Right ventricle myocardium inferior (tissue), 1 donor: ENCODE measurements around the gene TBCEL. TPM values are rescaled to one million over a fixed set of nuclear protein-coding genes. Genes with fewer than 3 reads are reported as not detected.
A peak's percentile ranks its signal among the peaks of the same experiment; 100 is the strongest.

ENCODE experiments used
- ATAC-seq: fragments of 200-7000 bp; cut with Tn5 transposase; one replicate; pipeline ENCODE4 v1.9.1; 2020; ENCODE audit warnings: mild to moderate bottlenecking, moderate library complexity
- DNase-seq: peaks from one replicate; pipeline ENCODE4 v3.0.0; 2021; ENCODE audit errors: missing footprints
- intact Hi-C: fragments of 100-400 bp; cut with DNase I; formaldehyde crosslinking; loops from one replicate; pipeline ENCODE4 v1.11.0; 2022
- total RNA-seq: library from RNA; stranded (reverse); fragmentation: NEBNext Ultra II Directional; extraction: Animal tissue kit (Norgen Biotek cat#: 25700); gene quantifications from one replicate; pipeline ENCODE4 v1.2.1, GENCODE V29; 2021
- donor health status: DM: no; HTN: yes; CAD: no; lungs with severe emphysema.

TBCEL gene
- total RNA-seq, 1 donor from 2014 or later: 25.2 TPM

DNA sequence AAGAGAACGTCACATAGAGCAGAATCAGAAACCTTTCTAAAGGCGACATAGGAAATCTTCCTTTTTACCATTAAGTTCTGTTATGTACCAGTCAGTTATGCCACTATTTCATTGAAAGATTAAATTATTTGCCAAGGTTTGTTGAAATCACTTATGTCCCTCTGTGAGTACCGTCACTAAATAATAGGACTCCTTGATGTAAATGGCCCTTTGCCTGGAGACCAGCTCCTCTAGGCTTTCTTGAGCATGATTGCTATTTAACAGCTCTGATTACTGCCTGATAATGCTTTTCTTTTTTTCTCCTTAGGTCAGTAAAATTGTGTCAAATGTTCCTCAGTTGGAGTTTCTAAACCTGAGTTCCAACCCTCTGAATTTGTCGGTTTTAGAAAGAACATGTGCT, 29.3 kb downstream of the TBCEL start:
- DNase-seq: no peak
- intact Hi-C loops: no loop called here
- ATAC-seq: no peak

- no peak for ATAC-seq
- DNase-seq: no peak
- intact Hi-C loops: no loop called here
Measured at GRCh38 chr11:121054266-121054665, 30.4 kb downstream of the TBCEL start.

- ATAC-seq (no peak), DNase-seq (no peak)
- intact Hi-C loops: no loop called here
Measured at GRCh38 chr11:121055076-121055475, 31.2 kb downstream of the TBCEL start.

- no peak for DNase-seq
- ATAC-seq: no peak
- intact Hi-C loops: no loop called here
Measured at GRCh38 chr11:121057922-121058321, 34.0 kb downstream of the TBCEL start.

GRCh38 chr11:121058941-121059340, 35.0 kb downstream of the TBCEL start:
- DNase-seq (no peak), ATAC-seq (no peak)
- intact Hi-C loops: no loop called here

DNA sequence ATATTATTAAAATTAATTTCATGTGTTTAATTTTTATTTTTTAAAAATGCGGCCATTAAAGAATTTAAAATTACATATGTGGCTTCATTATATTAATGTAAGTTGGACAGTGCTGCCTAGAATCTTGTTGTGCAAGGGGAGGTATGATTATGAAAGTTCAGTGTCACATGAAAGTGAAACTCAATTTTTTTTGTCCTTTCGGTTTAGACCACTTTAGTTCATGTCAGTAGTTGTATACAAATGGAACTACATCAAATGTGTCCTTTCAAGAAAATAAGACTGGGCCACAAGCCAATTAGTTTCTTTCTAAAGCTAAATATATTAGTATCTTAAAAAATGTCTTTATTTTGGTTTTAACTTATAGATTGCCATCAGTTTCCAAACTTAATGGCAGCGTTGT, 35.7 kb downstream of the TBCEL start:
- intact Hi-C loops: no loop called here
- DNase-seq (no peak), ATAC-seq (no peak)

DNA sequence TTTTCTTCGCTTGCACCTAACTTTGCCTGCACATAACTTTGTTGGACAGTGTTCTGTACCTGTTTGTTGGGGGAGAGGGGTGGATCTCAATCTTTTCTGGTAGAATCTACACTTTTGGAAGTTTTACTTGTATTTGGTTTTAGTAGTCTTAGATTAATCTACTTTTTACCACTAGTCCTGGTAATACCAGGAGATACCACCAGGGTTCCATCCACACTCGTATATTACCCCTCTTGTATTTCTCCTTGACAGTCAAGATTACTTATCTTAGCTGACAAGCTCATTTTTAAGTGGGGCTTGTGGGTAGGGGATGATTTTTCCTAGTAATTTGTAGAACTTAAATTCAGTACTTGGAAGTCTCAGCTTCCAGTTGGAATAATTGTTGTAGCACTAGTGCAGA, 39.8 kb downstream of the TBCEL start:
- intact Hi-C loops: no loop called here
- ATAC-seq (no peak), DNase-seq (no peak)

DNA sequence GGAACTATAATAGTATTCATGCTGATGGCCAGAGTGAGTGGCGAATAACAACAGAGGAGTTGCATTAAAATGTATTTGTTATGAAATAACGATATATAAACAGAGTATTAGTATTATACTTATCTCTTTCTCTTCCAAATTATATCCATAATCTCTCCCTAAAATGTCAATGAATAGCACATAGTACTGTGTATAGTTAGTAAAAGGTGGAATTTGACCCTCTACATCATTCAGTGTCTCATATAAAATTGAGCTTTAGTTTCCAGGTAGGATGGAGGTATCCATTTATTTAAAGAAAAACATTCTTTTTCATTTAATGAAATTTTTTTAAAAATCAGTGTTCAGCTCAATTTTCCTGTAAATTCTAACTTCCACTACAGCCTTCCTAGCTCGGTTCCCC, 42.7 kb downstream of the TBCEL start:
- DNase-seq (no peak), ATAC-seq (no peak)
- intact Hi-C loops: no loop called here

DNA sequence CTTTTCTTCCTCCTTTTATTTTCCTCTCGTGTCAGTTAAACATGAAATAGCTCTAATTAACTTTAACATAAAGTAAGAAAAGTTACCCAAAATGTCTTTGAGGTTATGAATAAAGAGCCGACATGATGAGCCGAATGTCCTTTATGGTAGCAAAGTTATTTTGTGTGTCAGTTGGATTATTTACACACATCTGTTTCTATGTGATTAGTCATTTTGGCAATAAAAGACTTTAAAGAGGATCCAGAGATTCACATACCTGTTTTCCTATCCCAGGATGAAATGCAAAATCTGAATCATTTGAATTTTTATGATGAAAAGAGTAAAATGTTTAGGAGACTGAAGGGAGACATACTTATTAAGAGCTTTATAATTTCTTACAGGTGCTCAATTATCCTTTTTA, 43.1 kb downstream of the TBCEL start:
- ATAC-seq (no peak), DNase-seq (no peak)
- intact Hi-C loops: no loop called here

DNA sequence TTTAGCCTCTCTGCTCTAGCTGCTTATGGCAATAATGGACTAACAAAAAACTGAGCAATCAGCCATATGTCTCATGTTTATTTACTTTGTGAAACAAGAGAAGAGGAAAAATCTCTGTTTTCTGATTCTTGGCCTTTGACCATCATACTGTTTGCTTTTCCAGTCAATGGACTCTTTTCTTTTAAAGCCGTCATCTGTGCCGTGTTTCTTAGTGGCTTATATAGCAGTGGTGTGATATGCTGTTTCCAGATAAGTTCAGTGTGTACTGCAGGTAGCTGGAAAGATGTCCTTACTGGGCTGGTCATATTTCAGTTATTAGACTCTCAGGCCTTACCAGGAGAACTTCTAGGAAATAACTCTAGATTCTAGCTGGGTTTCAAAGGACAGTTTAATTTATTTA, 43.6 kb downstream of the TBCEL start:
- DNase-seq (no peak), ATAC-seq (no peak)
- intact Hi-C loops: no loop called here

- intact Hi-C loops: no loop called here
- DNase-seq (no peak), ATAC-seq (no peak)
Measured at GRCh38 chr11:121067962-121068647, 44.2 kb downstream of the TBCEL start.

DNA sequence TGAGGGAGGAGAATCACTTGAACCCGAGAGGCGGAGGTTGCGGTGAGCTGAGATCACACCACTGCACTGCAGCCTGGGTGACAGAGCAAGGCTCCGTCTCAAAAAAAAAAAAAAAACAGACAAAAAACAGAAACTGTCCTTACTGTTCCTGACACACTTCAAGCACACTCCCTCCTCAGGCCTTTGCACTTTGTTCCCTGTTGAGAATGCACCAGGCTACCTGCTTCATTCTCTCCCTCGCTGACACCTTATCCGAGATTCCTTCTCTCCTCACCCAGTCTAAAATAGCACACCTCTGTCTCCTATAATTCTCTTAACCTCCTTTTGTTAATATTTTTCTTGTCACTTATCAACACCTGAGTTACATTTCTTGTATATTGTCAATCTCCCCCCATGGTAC, 44.9 kb downstream of the TBCEL start:
- ATAC-seq (no peak), DNase-seq (no peak)
- intact Hi-C loops: no loop called here

GRCh38 chr11:121070951-121071845, 47.3 kb downstream of the TBCEL start:
- DNase-seq (no peak), ATAC-seq (no peak)

GRCh38 chr11:121071846-121072450, 48.0 kb downstream of the TBCEL start:
- intact Hi-C loops: no loop called here
- no peak for DNase-seq
- ATAC-seq: peak; percentile 39

More at GRCh38 chr11:121070951-121071845, 47.3 kb downstream of the TBCEL start:
- intact Hi-C loops: no loop called here

DNA sequence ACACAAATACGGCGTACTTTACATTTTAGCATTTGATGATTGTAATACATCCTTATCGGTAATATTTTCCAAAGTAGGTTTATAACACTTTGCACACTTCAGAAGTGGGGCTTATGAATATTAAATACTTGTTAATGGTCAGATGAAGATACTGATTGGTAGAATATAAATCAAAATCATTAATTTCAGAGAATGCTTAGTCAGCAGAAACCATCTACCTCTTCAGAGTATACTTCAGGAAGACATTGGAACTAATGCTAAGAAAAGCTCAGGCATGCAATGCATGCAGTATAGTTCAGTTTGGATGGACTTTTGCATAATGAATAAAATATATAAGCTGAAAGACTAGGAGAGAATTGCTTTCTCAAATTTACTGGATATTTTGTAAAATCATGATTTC, 57.4 kb downstream of the TBCEL start:
- no peak for ATAC-seq
- DNase-seq: no peak
- intact Hi-C loops: no loop called here

DNA sequence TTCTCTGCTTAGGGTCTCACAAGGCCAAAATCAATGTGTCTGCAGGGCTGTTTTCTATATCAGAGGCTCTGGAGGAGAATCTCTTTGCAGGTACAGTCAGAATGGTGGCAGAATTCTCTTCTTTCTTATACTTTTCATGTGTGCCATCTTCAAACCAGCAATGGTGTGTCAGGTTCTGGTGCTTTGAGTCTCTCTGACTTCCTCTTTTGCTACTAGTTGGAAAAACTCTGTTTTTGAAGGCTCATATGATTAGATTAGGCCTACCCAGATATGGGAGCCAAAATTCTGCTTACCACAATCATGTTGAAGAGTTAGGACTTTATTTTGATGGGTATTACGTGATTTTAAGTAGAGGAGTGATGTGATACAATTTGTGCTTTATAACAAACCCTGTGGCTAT, 58.3 kb downstream of the TBCEL start:
- ATAC-seq (no peak), DNase-seq (no peak)
- intact Hi-C loops: no loop called here

GRCh38 chr11:121082670-121083069, 58.8 kb downstream of the TBCEL start:
- ATAC-seq (no peak), DNase-seq (no peak)
- intact Hi-C loops: no loop called here

- intact Hi-C loops: no loop called here
- DNase-seq: no peak
- no peak for ATAC-seq
Measured at GRCh38 chr11:121086866-121087265, 63.0 kb downstream of the TBCEL start.

DNA sequence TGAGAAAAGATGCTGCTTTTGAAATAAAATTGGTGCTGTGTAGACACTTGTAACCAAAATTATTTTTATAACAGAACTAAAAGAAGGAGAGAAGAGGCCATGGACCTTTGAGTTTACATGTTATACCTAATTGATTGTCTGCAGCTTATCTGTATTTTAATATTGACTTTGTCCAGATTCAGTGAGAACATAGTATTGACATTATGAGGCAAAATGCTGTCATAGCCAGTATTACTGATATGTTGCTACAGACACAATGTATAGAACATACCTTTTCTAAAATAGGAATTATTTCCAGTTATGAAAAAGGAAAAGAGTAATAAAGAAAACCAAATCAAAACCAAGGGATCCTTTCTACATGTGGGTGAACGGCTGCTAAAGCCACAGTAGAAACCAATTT, 65.7 kb downstream of the TBCEL start:
- DNase-seq: no peak
- no peak for ATAC-seq
- intact Hi-C loops: no loop called here

DNA sequence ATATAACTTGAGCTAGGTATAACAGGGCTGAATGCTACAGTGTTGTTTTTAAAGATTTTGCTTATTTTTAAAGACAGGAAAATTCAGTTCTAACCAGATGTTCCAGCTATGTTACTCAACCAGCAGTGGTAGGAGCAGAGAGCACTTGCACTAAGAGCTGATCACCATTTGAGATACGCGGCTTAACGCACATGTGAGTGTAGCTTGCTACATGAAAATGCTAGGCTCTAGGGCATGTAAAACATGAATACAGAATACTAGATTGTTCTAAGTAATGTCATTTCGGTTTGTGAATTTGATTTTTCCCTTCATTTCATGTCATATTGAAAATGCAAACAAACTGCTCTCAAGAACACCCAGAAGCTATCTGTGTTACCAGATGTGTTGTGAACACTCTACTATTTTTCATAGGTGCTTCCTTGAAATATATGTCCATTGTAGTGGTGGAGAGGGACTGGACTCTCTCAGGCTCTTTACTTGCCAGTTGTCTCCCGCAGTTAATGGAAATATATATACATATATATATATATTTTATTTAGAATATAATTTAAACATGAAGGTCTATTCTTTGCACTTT, 66.3 kb downstream of the TBCEL start:
- no peak for ATAC-seq
- intact Hi-C loops: no loop called here
- DNase-seq: no peak
